IMR-90 (cell line): ENCODE data around the gene TDRD1. TPM values are rescaled to one million over a fixed set of nuclear protein-coding genes. Genes with fewer than 3 reads are reported as not detected.

Source experiments
- ATAC-seq: fragments of 200-7000 bp; cut with Tn5 transposase; 2 replicates; pipeline ENCODE4 v1.9.1; 2020; ENCODE audit warnings: low read depth, mild to moderate bottlenecking, moderate library complexity
- BruUV-seq: library from RNA; stranded (reverse); fragments of 400-500 nt; replicated peaks from 2 replicates; lab custom pipeline; 2021; lab: Mats Ljungman, UMichigan
- CTCF ChIA-PET: fragments of 300-600 bp; formaldehyde crosslinking; extraction: SDS; loops from one replicate; lab custom pipeline; 2021; ENCODE audit warnings: antibody characterized with exemption; lab: Yijun Ruan, JAX
- POLR2A ChIA-PET: fragments of 300-600 bp; sonication (Branson Sonifier 250); formaldehyde crosslinking; loops from one replicate; lab custom pipeline; 2022; ENCODE audit warnings: antibody characterized with exemption; ENCODE audit not compliant: unreplicated experiment; lab: Charles Lee
- DNase-seq: peaks from one replicate; pipeline ENCODE4 v3.0.0; 2013
- H2AFZ ChIP-seq: replicated peaks from 2 replicates; pipeline ENCODE3; 2013; ENCODE audit warnings: low read length, mild to moderate bottlenecking; ENCODE audit not compliant: poor library complexity
- H2AK5ac ChIP-seq: 2 replicates; pipeline ENCODE4 v1.6.1; 2013; ENCODE audit warnings: low read depth, low read length, inconsistent platforms
- H2AK9ac ChIP-seq: replicated peaks from 2 replicates; pipeline ENCODE3; 2013; ENCODE audit warnings: mild to moderate bottlenecking, low read depth, low read length, moderate library complexity; ENCODE audit not compliant: poor library complexity
- H2BK120ac ChIP-seq: 2 replicates; pipeline ENCODE4 v1.6.1; 2013; ENCODE audit warnings: low read depth, low read length, inconsistent platforms
- H2BK15ac ChIP-seq: 3 replicates; pipeline ENCODE4 v1.6.1; 2013; ENCODE audit warnings: low read depth, low read length, inconsistent platforms
- H2BK20ac ChIP-seq: 2 replicates; pipeline ENCODE4 v1.6.1; 2013; ENCODE audit warnings: low read depth, mild to moderate bottlenecking, inconsistent platforms, low read length, moderate library complexity
- H2BK5ac ChIP-seq: 2 replicates; pipeline ENCODE4 v1.6.1; 2013; ENCODE audit warnings: mild to moderate bottlenecking, low read depth, low read length, inconsistent platforms; ENCODE audit not compliant: poor library complexity, severe bottlenecking
- H3K14ac ChIP-seq: replicated peaks from 2 replicates; pipeline ENCODE4 v1.6.1; 2013; ENCODE audit warnings: low read depth, low read length, inconsistent platforms
- H3K18ac ChIP-seq: 2 replicates; pipeline ENCODE4 v1.6.1; 2013; ENCODE audit warnings: low read depth, low read length, control low read depth
- H3K23ac ChIP-seq: 2 replicates; pipeline ENCODE4 v1.6.1; 2013; ENCODE audit warnings: low read depth, low read length, inconsistent platforms
- H3K27ac ChIP-seq: 2 replicates; pipeline ENCODE4 v1.5.1; 2013; ENCODE audit warnings: mild to moderate bottlenecking, control low read depth, low read length; ENCODE audit not compliant: insufficient read depth
- H3K27me3 ChIP-seq: 2 replicates; pipeline ENCODE4 v1.6.1; 2013; ENCODE audit warnings: low read length; ENCODE audit not compliant: control insufficient read depth, insufficient read depth
- H3K36me3 ChIP-seq: 2 replicates; pipeline ENCODE4 v1.6.1; 2013; ENCODE audit warnings: low read length, mixed read lengths; ENCODE audit not compliant: control insufficient read depth, insufficient read depth
- H3K4ac ChIP-seq: 2 replicates; pipeline ENCODE4 v1.6.1; 2013; ENCODE audit warnings: low read depth, low read length, inconsistent platforms
- H3K4me1 ChIP-seq: 2 replicates; pipeline ENCODE4 v1.6.1; 2013; ENCODE audit warnings: low read length, mixed read lengths; ENCODE audit not compliant: control insufficient read depth, insufficient read depth
- H3K4me2 ChIP-seq: 2 replicates; pipeline ENCODE4 v1.6.1; 2013; ENCODE audit warnings: low read depth, mild to moderate bottlenecking, control low read depth, low read length, moderate library complexity
- H3K4me3 ChIP-seq: 2 replicates; pipeline ENCODE4 v1.5.1; 2013; ENCODE audit warnings: low read depth, mild to moderate bottlenecking, control low read depth, low read length, moderate library complexity; ENCODE audit not compliant: insufficient read depth
- H3K56ac ChIP-seq: 2 replicates; pipeline ENCODE4 v1.6.1; 2013; ENCODE audit warnings: low read length, inconsistent platforms; ENCODE audit not compliant: insufficient read depth; ENCODE audit errors: extremely low read depth
- H3K79me1 ChIP-seq, 2 experiments: 2 replicates each; pipeline ENCODE4 v1.6.1; 2013; ENCODE audit warnings: low read length in 2 of 2, inconsistent platforms in 1 of 2, low read depth in 1 of 2
- H3K9ac ChIP-seq: 2 replicates; pipeline ENCODE4 v1.6.1; 2013; ENCODE audit warnings: low read depth, low read length, control low read depth
- H3K9me1 ChIP-seq: 2 replicates; pipeline ENCODE4 v1.6.1; 2013; ENCODE audit warnings: low read length, inconsistent platforms; ENCODE audit not compliant: insufficient read depth
- H3K9me3 ChIP-seq: 2 replicates; pipeline ENCODE4 v1.6.1; 2013; ENCODE audit warnings: low read length; ENCODE audit not compliant: control insufficient read depth, insufficient read depth
- H4K20me1 ChIP-seq: 2 replicates; pipeline ENCODE4 v1.6.1; 2013; ENCODE audit warnings: low read length, inconsistent platforms; ENCODE audit not compliant: insufficient read depth
- H4K5ac ChIP-seq: 2 replicates; pipeline ENCODE4 v1.6.1; 2013; ENCODE audit warnings: mild to moderate bottlenecking, low read depth, low read length, control low read depth
- H4K8ac ChIP-seq, 2 experiments: 2 replicates each; pipeline ENCODE4 v1.6.1; 2013; ENCODE audit warnings: low read depth in 2 of 2, low read length in 2 of 2, control low read depth in 1 of 2, inconsistent platforms in 1 of 2
- H4K91ac ChIP-seq: 2 replicates; pipeline ENCODE4 v1.6.1; 2013; ENCODE audit warnings: low read depth, low read length, inconsistent platforms; ENCODE audit not compliant: insufficient read depth
- CEBPB ChIP-seq: IDR thresholded peaks from 2 replicates; pipeline ENCODE4 v1.6.1; 2012; ENCODE audit warnings: low read depth, low read length, improper control_type of control experiment
- CHD1 ChIP-seq: IDR thresholded peaks from 2 replicates; pipeline ENCODE4 v1.6.1; 2012; ENCODE audit warnings: low read depth, low read length, improper control_type of control experiment
- CTCF ChIP-seq: conservative IDR thresholded peaks from 2 replicates; pipeline ENCODE4 v1.5.1; 2012; ENCODE audit warnings: mild to moderate bottlenecking, low read depth, low read length, improper control_type of control experiment
- ELK1 ChIP-seq: fragments of 150-350 bp; IDR thresholded peaks from 2 replicates; pipeline ENCODE4 v1.6.1; 2016; ENCODE audit warnings: low read depth, mild to moderate bottlenecking, low read length, moderate library complexity, borderline replicate concordance
- FOS ChIP-seq: fragments of 150-350 bp; IDR thresholded peaks from 2 replicates; pipeline ENCODE4 v1.6.1; 2016; ENCODE audit warnings: low read depth, low read length
- MAFK ChIP-seq: IDR thresholded peaks from 2 replicates; pipeline ENCODE4 v1.6.1; 2012; ENCODE audit warnings: low read depth, low read length, improper control_type of control experiment
- MAZ ChIP-seq: IDR thresholded peaks from 2 replicates; pipeline ENCODE4 v1.6.1; 2012; ENCODE audit warnings: low read depth, mild to moderate bottlenecking, low read length, improper control_type of control experiment, moderate library complexity, borderline replicate concordance
- MXI1 ChIP-seq: IDR thresholded peaks from 2 replicates; pipeline ENCODE4 v1.6.1; 2012; ENCODE audit warnings: low read depth, mild to moderate bottlenecking, low read length, moderate library complexity, borderline replicate concordance
- POLR2A ChIP-seq: IDR thresholded peaks from 2 replicates; pipeline ENCODE4 v1.6.1; 2012; ENCODE audit warnings: mild to moderate bottlenecking, low read depth, low read length
- RAD21 ChIP-seq: IDR thresholded peaks from 2 replicates; pipeline ENCODE4 v1.6.1; 2012; ENCODE audit warnings: low read length, improper control_type of control experiment
- RCOR1 ChIP-seq: IDR thresholded peaks from 2 replicates; pipeline ENCODE4 v1.6.1; 2012; ENCODE audit warnings: mild to moderate bottlenecking, low read length, improper control_type of control experiment; ENCODE audit not compliant: insufficient replicate concordance
- RFX5 ChIP-seq: IDR thresholded peaks from 2 replicates; pipeline ENCODE4 v1.8.0; 2012; ENCODE audit warnings: low read depth, mild to moderate bottlenecking, low read length, moderate library complexity
- SMC3 ChIP-seq: fragments of 150-350 bp; IDR thresholded peaks from 2 replicates; pipeline ENCODE4 v1.6.1; 2016; ENCODE audit warnings: low read depth, mild to moderate bottlenecking, antibody characterized with exemption, low read length, moderate library complexity
- USF2 ChIP-seq: fragments of 150-350 bp; IDR thresholded peaks from 2 replicates; pipeline ENCODE4 v1.6.1; 2017; ENCODE audit warnings: mild to moderate bottlenecking, antibody characterized with exemption, low read length, low read depth
- WGBS, 2 experiments: methylation state at CpG; one replicate each; pipeline versions ENCODE4 v1.1.5 to v1.1.7; 2013; ENCODE audit warnings: missing lambda C conversion rate in 2 of 2; ENCODE audit not compliant: insufficient read length in 1 of 2; ENCODE audit errors: extremely low coverage in 2 of 2; 5-methylcytosine and 5-hydroxymethylcytosine counted together
- dilution Hi-C: fragments of 300-500 bp; cut with HindIII; formaldehyde crosslinking; loops from one replicate; pipeline ENCODE4 v1.14.3; 2018; ENCODE audit warnings: low sequenced_read_pairs; ENCODE audit not compliant: unreplicated experiment
- in situ Hi-C: fragments of 300-500 bp; cut with MboI; formaldehyde crosslinking; loops from 3 replicates; pipeline ENCODE4 v1.14.3; 2019; ENCODE audit warnings: low sequenced_read_pairs, inconsistent platforms, mixed read lengths
- intact Hi-C: fragments of 100-400 bp; cut with micrococcal nuclease; formaldehyde crosslinking; loops from 2 replicates; pipeline ENCODE4 v1.10.0; 2022
- polyA plus RNA-seq, 3 experiments: library from polyadenylated mRNA; depleted of rRNA; stranded (reverse); fragments of >200 nt; gene quantifications; 2 replicates each; pipeline ENCODE4 v1.2.3, GENCODE V29; 2012; ENCODE audit warnings: low replicate concordance in 1 of 3
- total RNA-seq: library from RNA; depleted of rRNA; stranded (reverse); fragments of >200 nt; gene quantifications from 2 replicates; pipeline ENCODE4 v1.2.3, GENCODE V29; 2012

Gene TDRD1
- total and polyA plus RNA-seq, 2 of the 4 experiments (the other 2 are of a cell fraction), result not detected

- Histone ChIP-seq H3K36me3 (no peaks in the 10 kb centered on the region), H2BK20ac (no peak overlapping the region), H3K4me2 (no peak overlapping the region), H3K18ac (no peak overlapping the region), H3K23ac (no peak overlapping the region), H3K4ac (no peak overlapping the region), H4K20me1 (no peaks in the 10 kb centered on the region), H3K56ac (no peak overlapping the region), H3K9me1 (no peaks in the 10 kb centered on the region), H2AFZ (no peak overlapping the region), H2AK5ac (no peak overlapping the region), H4K8ac (no peak overlapping the region), H2AK9ac (no peak overlapping the region), H3K4me3 (no peak overlapping the region), H3K4me1 (no peaks in the 10 kb centered on the region), H3K27ac (no peak overlapping the region), H3K14ac (no peak overlapping the region), H2BK120ac (no peak overlapping the region), H2BK15ac (no peak overlapping the region), H4K91ac (no peak overlapping the region), H3K79me1 (no peaks in the 10 kb centered on the region), H3K9me3 (no peaks in the 10 kb centered on the region), H3K9ac (no peak overlapping the region), H4K5ac (no peak overlapping the region), H2BK5ac (no peak overlapping the region), H3K27me3 (peaks cover 2% of the 10 kb centered on the region)
- BruUV-seq, result no TSS peak
- dilution Hi-C loops, result no loop called here
- in situ Hi-C loops, result no loop called here
- intact Hi-C loops, result loop anchor here (5.0 kb wide), 1 partner anchor 43 kb away; no protein-coding TSS in a partner anchor
- ChIA-PET POLR2A (no interaction called here), CTCF (interaction anchor here (0.7 to 1.1 kb wide), 2 partner anchors 12 to 115 kb away, joined by 3 read pairs; no protein-coding TSS in a partner anchor)
- TF ChIP-seq CEBPB (no peak), USF2 (no peak), MAZ (no peak), RCOR1 (no peak), SMC3 (no peak), CHD1 (no peak), FOS (no peak), ELK1 (no peak), MXI1 (no peak), POLR2A (no peak), MAFK (no peak), RAD21 (no peak), CTCF (no peak), RFX5 (no peak)
- DNase-seq (no peak), ATAC-seq (no peak)
- WGBS, 2 experiments, result no CpG with 5 or more reads among the region's 3 CpGs
Measured at GRCh38 chr10:114188900-114189299, 9.7 kb downstream of the TDRD1 start.
